MM.1S (cell line): ENCODE data around the gene WDR5B.

ENCODE experiments used
- EZH2 ChIP-seq: fragments of 300-600 bp; sonication (generic); optimal IDR thresholded peaks from 2 replicates; pipeline ENCODE3; 2017; ENCODE audit warnings: low read depth, mild to moderate bottlenecking, antibody characterized with exemption, low read length, mixed read lengths
- EZH2phosphoT487 ChIP-seq: fragments of 300-600 bp; sonication (generic); IDR thresholded peaks from 2 replicates; pipeline ENCODE4 v1.6.1; 2018; ENCODE audit warnings: antibody characterized with exemption, low read length
- TF ChIP-seq, protein P1 (sequence below): fragments of 300-600 bp; sonication (generic); IDR thresholded peaks from 2 replicates; pipeline ENCODE4 v1.5.1; 2016; ENCODE audit warnings: antibody characterized with exemption, low read length, mixed read lengths

GRCh38 chr3:122462406-122462805 lies 46.5 kb upstream of the WDR5B start:
- TF ChIP-seq EZH2 (no peak), EZH2phosphoT487 (no peak)
- TF ChIP-seq, protein P1, sequence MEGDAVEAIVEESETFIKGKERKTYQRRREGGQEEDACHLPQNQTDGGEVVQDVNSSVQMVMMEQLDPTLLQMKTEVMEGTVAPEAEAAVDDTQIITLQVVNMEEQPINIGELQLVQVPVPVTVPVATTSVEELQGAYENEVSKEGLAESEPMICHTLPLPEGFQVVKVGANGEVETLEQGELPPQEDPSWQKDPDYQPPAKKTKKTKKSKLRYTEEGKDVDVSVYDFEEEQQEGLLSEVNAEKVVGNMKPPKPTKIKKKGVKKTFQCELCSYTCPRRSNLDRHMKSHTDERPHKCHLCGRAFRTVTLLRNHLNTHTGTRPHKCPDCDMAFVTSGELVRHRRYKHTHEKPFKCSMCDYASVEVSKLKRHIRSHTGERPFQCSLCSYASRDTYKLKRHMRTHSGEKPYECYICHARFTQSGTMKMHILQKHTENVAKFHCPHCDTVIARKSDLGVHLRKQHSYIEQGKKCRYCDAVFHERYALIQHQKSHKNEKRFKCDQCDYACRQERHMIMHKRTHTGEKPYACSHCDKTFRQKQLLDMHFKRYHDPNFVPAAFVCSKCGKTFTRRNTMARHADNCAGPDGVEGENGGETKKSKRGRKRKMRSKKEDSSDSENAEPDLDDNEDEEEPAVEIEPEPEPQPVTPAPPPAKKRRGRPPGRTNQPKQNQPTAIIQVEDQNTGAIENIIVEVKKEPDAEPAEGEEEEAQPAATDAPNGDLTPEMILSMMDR, result no peak
